Testis (tissue), 3 donors: ENCODE measurements around the gene GUCY1A2. TPM values are rescaled to one million over a fixed set of nuclear protein-coding genes. Genes with fewer than 3 reads are reported as not detected.
"Not testable (repeated sequence)": the region's sequence is repeated elsewhere in the genome, so short reads cannot be mapped to it uniquely, and the experiment has no call there.

Experiments
- DNase-seq: peaks from one replicate; pipeline ENCODE4 v3.0.0-alpha.2; 2019
- H3K27ac ChIP-seq, 2 donors: fragments of 200-600 bp; sonication (generic); one replicate each; pipeline ENCODE4 v1.5.1; 2019
- H3K27me3 ChIP-seq: fragments of 200-600 bp; sonication (generic); one replicate; pipeline ENCODE4 v1.5.1; 2019
- H3K36me3 ChIP-seq: fragments of 200-600 bp; sonication (generic); one replicate; pipeline ENCODE4 v1.5.1; 2017; ENCODE audit warnings: low read depth; ENCODE audit errors: missing control alignments
- H3K4me1 ChIP-seq: fragments of 200-600 bp; sonication (generic); one replicate; pipeline ENCODE4 v1.5.1; 2019
- H3K4me3 ChIP-seq, 2 donors: fragments of 200-600 bp; sonication (generic); one replicate each; pipeline ENCODE4 v1.5.1; 2017 to 2019
- H3K9me3 ChIP-seq: fragments of 200-600 bp; sonication (generic); one replicate; pipeline ENCODE4 v1.5.1; 2017
- CTCF ChIP-seq, 3 experiments: fragments of 450-650 bp in 2 of 3; fragments of 200-600 bp in 1 of 3; sonication (generic) in 1 of 3; IDR thresholded peaks; one replicate each; pipeline ENCODE4 v1.5.1; 2016 to 2019; ENCODE audit warnings: antibody characterized with exemption in 3 of 3, mild to moderate bottlenecking in 2 of 3, moderate library complexity in 1 of 3
- POLR2A ChIP-seq: fragments of 450-650 bp; IDR thresholded peaks from one replicate; pipeline ENCODE4 v1.6.1; 2017; ENCODE audit warnings: antibody characterized with exemption, mild to moderate bottlenecking, moderate library complexity
- WGBS, 2 donors: methylation state at CpG; one replicate each; pipeline ENCODE4 v1.1.5; 2018; 5-methylcytosine and 5-hydroxymethylcytosine counted together
- intact Hi-C: fragments of 100-400 bp; cut with DNase I; formaldehyde crosslinking; loops from one replicate; pipeline ENCODE4 v1.15.1; 2023; ENCODE audit warnings: low total_unique reads
- polyA plus RNA-seq: library from polyadenylated mRNA; stranded (reverse); fragments of 350-450 nt; fragmentation: Illumina TruSeq; extraction: RNeasy Lipid Tissue Mini Kit (QIAGEN cat#74804); gene quantifications from one replicate; pipeline ENCODE4 v1.2.3, GENCODE V29; 2014; ENCODE audit warnings: low read depth, low replicate concordance; ENCODE audit not compliant: insufficient read depth
- total RNA-seq, 2 donors: library from RNA; depleted of rRNA; stranded (reverse); fragments of >200 nt; gene quantifications; one replicate each; pipeline ENCODE4 v1.2.3, GENCODE V29; 2016

Gene GUCY1A2
- total and polyA plus RNA-seq, 3 donors from 2014 or later, result 3.4 to 7.4 (median 4.3) TPM

- no peaks in the 10 kb centered on the region for H3K4me1 ChIP-seq
- DNase-seq, result no peak
- H3K27ac ChIP-seq, result no peak overlapping the region
- no peak overlapping the region for H3K4me3 ChIP-seq
- WGBS, 2 donors, result 78 to 84% methylated on average over 5 of the region's 5 CpGs
- no peaks in the 10 kb centered on the region for H3K9me3 ChIP-seq
- TF ChIP-seq CTCF (IDR thresholded peaks at IDR 0.05) (no peak), POLR2A (no peak)
- intact Hi-C loops, result no loop called here
- H3K36me3 ChIP-seq, result no peaks in the 10 kb centered on the region
- H3K27me3 ChIP-seq, result no peaks in the 10 kb centered on the region
Measured at GRCh38 chr11:106888386-106888785, 129.9 kb downstream of the GUCY1A2 start.

- H3K27ac ChIP-seq, H3K4me3 ChIP-seq, H3K4me1 ChIP-seq, H3K36me3 ChIP-seq, H3K9me3 ChIP-seq, H3K27me3 ChIP-seq, intact Hi-C loops, DNase-seq: not testable (repeated sequence)
- 79 to 81% methylated on average over 5 of the region's 5 CpGs for WGBS, 2 donors
Measured at GRCh38 chr11:106883693-106884092, 134.6 kb downstream of the GUCY1A2 start.

- no peaks in the 10 kb centered on the region for H3K36me3 ChIP-seq
- intact Hi-C loops, result no loop called here
Measured at GRCh38 chr11:106879832-106880546, 138.3 kb downstream of the GUCY1A2 start.

GRCh38 chr11:106879029-106879428 is 139.2 kb downstream of the GUCY1A2 start:
- Histone ChIP-seq H3K4me1 (no peaks in the 10 kb centered on the region), H3K27me3 (no peaks in the 10 kb centered on the region), H3K27ac (no peak overlapping the region), H3K4me3 (no peak overlapping the region), H3K36me3 (no peaks in the 10 kb centered on the region), H3K9me3 (no peaks in the 10 kb centered on the region)
- WGBS, 2 donors, result 97% methylated on average over 3 of the region's 3 CpGs
- TF ChIP-seq CTCF (IDR thresholded peaks at IDR 0.05) (no peak), POLR2A (no peak)
- no peak for DNase-seq
- intact Hi-C loops, result no loop called here

More at GRCh38 chr11:106879832-106880546, 138.3 kb downstream of the GUCY1A2 start:
- 77 to 91% methylated on average over 7 of the region's 7 CpGs for WGBS, 2 donors
- no peak overlapping the region for H3K4me3 ChIP-seq
- no peaks in the 10 kb centered on the region for H3K9me3 ChIP-seq
- no peak overlapping the region for H3K27ac ChIP-seq
- DNase-seq, result no peak
- no peaks in the 10 kb centered on the region for H3K4me1 ChIP-seq
- H3K27me3 ChIP-seq, result no peaks in the 10 kb centered on the region
- TF ChIP-seq CTCF (IDR thresholded peaks at IDR 0.05), result no peak
- TF ChIP-seq POLR2A, result no peak

- TF ChIP-seq POLR2A (no peak), CTCF (IDR thresholded peaks at IDR 0.05) (no peak)
- no peak for DNase-seq
- H3K36me3 ChIP-seq, result no peaks in the 10 kb centered on the region
Measured at GRCh38 chr11:106875013-106875412, 143.3 kb downstream of the GUCY1A2 start.

More at GRCh38 chr11:106875013-106875412, 143.3 kb downstream of the GUCY1A2 start:
- H3K27ac ChIP-seq, result no peak overlapping the region
- H3K4me3 ChIP-seq, result no peak overlapping the region
- no peaks in the 10 kb centered on the region for H3K4me1 ChIP-seq
- intact Hi-C loops, result no loop called here
- no peaks in the 10 kb centered on the region for H3K9me3 ChIP-seq
- no peaks in the 10 kb centered on the region for H3K27me3 ChIP-seq
